ENCODE data around the gene SMAP1. TPM values are rescaled to one million over a fixed set of nuclear protein-coding genes. Genes with fewer than 3 reads are reported as not detected.

The SMAP1 gene
- total RNA-seq, 1 experiment from 2014 or later = 23.7 TPM

DNA sequence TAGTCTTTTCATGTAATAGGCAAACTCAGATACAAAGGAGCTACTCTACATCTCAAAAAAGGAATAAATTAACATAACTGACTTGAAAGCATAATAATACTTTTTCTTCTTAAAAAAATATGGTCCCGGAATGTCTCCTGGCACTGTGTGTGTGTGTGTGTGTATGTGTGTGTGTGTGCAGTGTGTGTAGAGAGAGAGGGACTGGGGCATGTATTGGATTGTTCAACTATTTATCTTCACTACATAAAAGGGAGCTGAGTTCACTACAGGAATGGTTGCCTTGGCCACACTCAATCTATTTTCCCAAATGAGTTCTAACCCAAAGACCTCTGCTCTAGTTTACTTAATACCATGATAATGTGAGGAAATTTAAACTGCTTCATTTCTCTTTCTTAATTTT lies 238.1 kb downstream of the SMAP1 start:
- no TSS peak for BruUV-seq (replicated peaks)
- no peaks in the 10 kb centered on the region for H3K4me1 ChIP-seq (ENCODE audit: insufficient read depth, low read length, poor library complexity, severe bottlenecking)
- no peak for TF ChIP-seq EZH2 (IDR thresholded peaks at IDR 0.05; ENCODE audit: borderline replicate concordance, low read depth, low read length, poor library complexity, severe bottlenecking)
- no peak for TF ChIP-seq CTCF (conservative IDR thresholded peaks at IDR 0.05; ENCODE audit: low read depth, low read length)
- intact Hi-C loops (cut with micrococcal nuclease; ENCODE audit: unreplicated experiment) = no loop called here
- ChIA-PET CTCF (interaction anchor here (0.6 kb wide), 1 partner anchor 44 kb away, joined by 3 read pairs; no protein-coding TSS in a partner anchor), POLR2A (ENCODE audit: low non-redundant PET) (no interaction called here)
- H3K36me3 ChIP-seq (ENCODE audit: insufficient read depth, low read length, poor library complexity, severe bottlenecking) = no peaks in the 10 kb centered on the region
- no peak overlapping the region for H3K27ac ChIP-seq (ENCODE audit: low read depth, low read length, poor library complexity, severe bottlenecking)
- no peak overlapping the region for H3K4me3 ChIP-seq (ENCODE audit: low read depth, low read length, poor library complexity, severe bottlenecking)
- H3K9me3 ChIP-seq (ENCODE audit: low read depth, low read length, poor library complexity, severe bottlenecking) = no peaks in the 10 kb centered on the region
- no peaks in the 10 kb centered on the region for H3K27me3 ChIP-seq (replicated peaks; ENCODE audit: insufficient read depth, low read depth, low read length, poor library complexity)
- no peak for DNase-seq (ENCODE audit: low spot score)

Other genes with a start within 250 kb of the SMAP1 start
- 9.3 and 12.8 TPM in 2 replicates for gene SDHAF4, start 101.0 kb upstream of the SMAP1 start, total RNA-seq (2021)

Measured in A673 (cell line).